Loucy (cell line): Measurements from ENCODE around the gene OR2T35.

Experiments used
- CTCF ChIP-seq: fragments of 200-600 bp; sonication (generic); conservative IDR thresholded peaks from 2 replicates; pipeline ENCODE4 v1.5.1; 2014; ENCODE audit warnings: mild to moderate bottlenecking, antibody characterized with exemption, low read length
- EZH2phosphoT487 ChIP-seq: fragments of 200-600 bp; IDR thresholded peaks from 2 replicates; pipeline ENCODE4 v1.6.1; 2018; ENCODE audit warnings: antibody characterized with exemption, mild to moderate bottlenecking, moderate library complexity, borderline replicate concordance

GRCh38 chr1:248611883-248612414, 33.1 kb downstream of the OR2T35 start:
- TF ChIP-seq CTCF (no peak), EZH2phosphoT487 (no peak)
